ENCODE results near the gene SEMA4B. TPM values are rescaled to one million over a fixed set of nuclear protein-coding genes. Genes with fewer than 3 reads are reported as not detected.
A peak's percentile ranks its signal among the peaks of the same experiment; 100 is the strongest.

SEMA4B gene
- total and polyA plus RNA-seq, 9 of the 15 experiments (the other 6 are each of a cell fraction or from before 2014, with no cell fraction given) = 1.3 to 33.6 (median 11.0) TPM

- TF ChIP-seq, protein P1, sequence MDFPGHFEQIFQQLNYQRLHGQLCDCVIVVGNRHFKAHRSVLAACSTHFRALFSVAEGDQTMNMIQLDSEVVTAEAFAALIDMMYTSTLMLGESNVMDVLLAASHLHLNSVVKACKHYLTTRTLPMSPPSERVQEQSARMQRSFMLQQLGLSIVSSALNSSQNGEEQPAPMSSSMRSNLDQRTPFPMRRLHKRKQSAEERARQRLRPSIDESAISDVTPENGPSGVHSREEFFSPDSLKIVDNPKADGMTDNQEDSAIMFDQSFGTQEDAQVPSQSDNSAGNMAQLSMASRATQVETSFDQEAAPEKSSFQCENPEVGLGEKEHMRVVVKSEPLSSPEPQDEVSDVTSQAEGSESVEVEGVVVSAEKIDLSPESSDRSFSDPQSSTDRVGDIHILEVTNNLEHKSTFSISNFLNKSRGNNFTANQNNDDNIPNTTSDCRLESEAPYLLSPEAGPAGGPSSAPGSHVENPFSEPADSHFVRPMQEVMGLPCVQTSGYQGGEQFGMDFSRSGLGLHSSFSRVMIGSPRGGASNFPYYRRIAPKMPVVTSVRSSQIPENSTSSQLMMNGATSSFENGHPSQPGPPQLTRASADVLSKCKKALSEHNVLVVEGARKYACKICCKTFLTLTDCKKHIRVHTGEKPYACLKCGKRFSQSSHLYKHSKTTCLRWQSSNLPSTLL (IDR thresholded peaks at IDR 0.05) = no peak
- TF ChIP-seq SMARCC2 (IDR thresholded peaks at IDR 0.05; ENCODE audit: low read depth) (no peak), KLF16 (IDR thresholded peaks at IDR 0.05) (no peak), ZBTB7A (IDR thresholded peaks at IDR 0.05; ENCODE audit: borderline replicate concordance, control insufficient read depth, low read depth, low read length) (0 out of 2 replicates have a peak, but pooled peaks have one; percentile 44), SOX6 (IDR thresholded peaks at IDR 0.05) (no peak), POLR2G (IDR thresholded peaks at IDR 0.05; ENCODE audit: low read depth, low read length) (peak; percentile 42), PCBP2 (IDR thresholded peaks at IDR 0.05; ENCODE audit: low read depth, low read length, poor library complexity, severe bottlenecking) (no peak), RCOR1 (IDR thresholded peaks at IDR 0.05; ENCODE audit: borderline replicate concordance in 1 of 2, low read depth in 2 of 2, low read length in 2 of 2) (peak in 1 of 2 experiments; percentile 16; a peak in 1 of 4 replicates), NCOA2 (IDR thresholded peaks at IDR 0.05; ENCODE audit: partially characterized antibody in 2 of 2) (no peak), MCM2 (IDR thresholded peaks at IDR 0.05; ENCODE audit: low read depth) (no peak), TFAP4 (CRISPR knock-in tag; IDR thresholded peaks at IDR 0.05; ENCODE audit: borderline replicate concordance) (peak; percentile 37; the same call in 1 of the 2 replicates), CTBP1 (IDR thresholded peaks at IDR 0.05; ENCODE audit: borderline replicate concordance) (peak; percentile 21; the same call in 1 of the 2 replicates)
- TF ChIP-seq, protein P2, sequence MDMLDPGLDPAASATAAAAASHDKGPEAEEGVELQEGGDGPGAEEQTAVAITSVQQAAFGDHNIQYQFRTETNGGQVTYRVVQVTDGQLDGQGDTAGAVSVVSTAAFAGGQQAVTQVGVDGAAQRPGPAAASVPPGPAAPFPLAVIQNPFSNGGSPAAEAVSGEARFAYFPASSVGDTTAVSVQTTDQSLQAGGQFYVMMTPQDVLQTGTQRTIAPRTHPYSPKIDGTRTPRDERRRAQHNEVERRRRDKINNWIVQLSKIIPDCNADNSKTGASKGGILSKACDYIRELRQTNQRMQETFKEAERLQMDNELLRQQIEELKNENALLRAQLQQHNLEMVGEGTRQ (CRISPR knock-in tag; IDR thresholded peaks at IDR 0.05) = no peak
- TF ChIP-seq, protein P3, sequence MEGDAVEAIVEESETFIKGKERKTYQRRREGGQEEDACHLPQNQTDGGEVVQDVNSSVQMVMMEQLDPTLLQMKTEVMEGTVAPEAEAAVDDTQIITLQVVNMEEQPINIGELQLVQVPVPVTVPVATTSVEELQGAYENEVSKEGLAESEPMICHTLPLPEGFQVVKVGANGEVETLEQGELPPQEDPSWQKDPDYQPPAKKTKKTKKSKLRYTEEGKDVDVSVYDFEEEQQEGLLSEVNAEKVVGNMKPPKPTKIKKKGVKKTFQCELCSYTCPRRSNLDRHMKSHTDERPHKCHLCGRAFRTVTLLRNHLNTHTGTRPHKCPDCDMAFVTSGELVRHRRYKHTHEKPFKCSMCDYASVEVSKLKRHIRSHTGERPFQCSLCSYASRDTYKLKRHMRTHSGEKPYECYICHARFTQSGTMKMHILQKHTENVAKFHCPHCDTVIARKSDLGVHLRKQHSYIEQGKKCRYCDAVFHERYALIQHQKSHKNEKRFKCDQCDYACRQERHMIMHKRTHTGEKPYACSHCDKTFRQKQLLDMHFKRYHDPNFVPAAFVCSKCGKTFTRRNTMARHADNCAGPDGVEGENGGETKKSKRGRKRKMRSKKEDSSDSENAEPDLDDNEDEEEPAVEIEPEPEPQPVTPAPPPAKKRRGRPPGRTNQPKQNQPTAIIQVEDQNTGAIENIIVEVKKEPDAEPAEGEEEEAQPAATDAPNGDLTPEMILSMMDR (IDR thresholded peaks at IDR 0.05 in 2 of 3, conservative IDR thresholded peaks at IDR 0.05 in 1 of 3; ENCODE audit: insufficient read depth in 2 of 3, low read depth in 1 of 3, low read length in 3 of 3) = peak; percentile 71 to 82 (median 81)
- TF ChIP-seq, protein P4, sequence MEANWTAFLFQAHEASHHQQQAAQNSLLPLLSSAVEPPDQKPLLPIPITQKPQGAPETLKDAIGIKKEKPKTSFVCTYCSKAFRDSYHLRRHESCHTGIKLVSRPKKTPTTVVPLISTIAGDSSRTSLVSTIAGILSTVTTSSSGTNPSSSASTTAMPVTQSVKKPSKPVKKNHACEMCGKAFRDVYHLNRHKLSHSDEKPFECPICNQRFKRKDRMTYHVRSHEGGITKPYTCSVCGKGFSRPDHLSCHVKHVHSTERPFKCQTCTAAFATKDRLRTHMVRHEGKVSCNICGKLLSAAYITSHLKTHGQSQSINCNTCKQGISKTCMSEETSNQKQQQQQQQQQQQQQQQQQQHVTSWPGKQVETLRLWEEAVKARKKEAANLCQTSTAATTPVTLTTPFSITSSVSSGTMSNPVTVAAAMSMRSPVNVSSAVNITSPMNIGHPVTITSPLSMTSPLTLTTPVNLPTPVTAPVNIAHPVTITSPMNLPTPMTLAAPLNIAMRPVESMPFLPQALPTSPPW (CRISPR knock-in tag; IDR thresholded peaks at IDR 0.05) = peak; percentile 11; the same call in 1 of the 2 replicates
- TF ChIP-seq, protein P5, sequence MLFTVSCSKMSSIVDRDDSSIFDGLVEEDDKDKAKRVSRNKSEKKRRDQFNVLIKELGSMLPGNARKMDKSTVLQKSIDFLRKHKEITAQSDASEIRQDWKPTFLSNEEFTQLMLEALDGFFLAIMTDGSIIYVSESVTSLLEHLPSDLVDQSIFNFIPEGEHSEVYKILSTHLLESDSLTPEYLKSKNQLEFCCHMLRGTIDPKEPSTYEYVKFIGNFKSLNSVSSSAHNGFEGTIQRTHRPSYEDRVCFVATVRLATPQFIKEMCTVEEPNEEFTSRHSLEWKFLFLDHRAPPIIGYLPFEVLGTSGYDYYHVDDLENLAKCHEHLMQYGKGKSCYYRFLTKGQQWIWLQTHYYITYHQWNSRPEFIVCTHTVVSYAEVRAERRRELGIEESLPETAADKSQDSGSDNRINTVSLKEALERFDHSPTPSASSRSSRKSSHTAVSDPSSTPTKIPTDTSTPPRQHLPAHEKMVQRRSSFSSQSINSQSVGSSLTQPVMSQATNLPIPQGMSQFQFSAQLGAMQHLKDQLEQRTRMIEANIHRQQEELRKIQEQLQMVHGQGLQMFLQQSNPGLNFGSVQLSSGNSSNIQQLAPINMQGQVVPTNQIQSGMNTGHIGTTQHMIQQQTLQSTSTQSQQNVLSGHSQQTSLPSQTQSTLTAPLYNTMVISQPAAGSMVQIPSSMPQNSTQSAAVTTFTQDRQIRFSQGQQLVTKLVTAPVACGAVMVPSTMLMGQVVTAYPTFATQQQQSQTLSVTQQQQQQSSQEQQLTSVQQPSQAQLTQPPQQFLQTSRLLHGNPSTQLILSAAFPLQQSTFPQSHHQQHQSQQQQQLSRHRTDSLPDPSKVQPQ (CRISPR knock-in tag; IDR thresholded peaks at IDR 0.05; ENCODE audit: borderline replicate concordance) = no peak
Observed at GRCh38 chr15:90219421-90220141, 18.5 kb downstream of the SEMA4B start (continued).
